Esophagus squamous epithelium (tissue), 5 donors: Measurements from ENCODE around the gene RPL5. TPM values are rescaled to one million over a fixed set of nuclear protein-coding genes. Genes with fewer than 3 reads are reported as not detected.

Experiments used
- DNase-seq: peaks from one replicate; lab custom pipeline; 2025; lab: John Stamatoyannopoulos, UW
- H3K27ac ChIP-seq, 4 donors: fragments of 200-600 bp; sonication (generic); one replicate each; pipeline ENCODE4 v1.5.1; 2016 to 2019; ENCODE audit warnings: mild to moderate bottlenecking in 1 of 4
- H3K27me3 ChIP-seq, 4 donors: fragments of 200-600 bp; sonication (generic); 1 replicate in 3 of 4; 2 replicates in 1 of 4; pipeline versions ENCODE4 v1.5.1 to v1.6.0; 2017 to 2021; ENCODE audit warnings: antibody characterized with exemption in 1 of 4
- H3K36me3 ChIP-seq, 3 donors: fragments of 200-600 bp; sonication (generic); one replicate each; pipeline ENCODE4 v1.5.1; 2016 to 2019
- H3K4me1 ChIP-seq, 3 donors: fragments of 200-600 bp; sonication (generic); one replicate each; pipeline ENCODE4 v1.5.1; 2017 to 2019
- H3K4me3 ChIP-seq, 4 donors: fragments of 200-600 bp; sonication (generic); 1 replicate in 3 of 4; 2 replicates in 1 of 4; pipeline ENCODE4 v1.5.1; 2016 to 2019; ENCODE audit warnings: mild to moderate bottlenecking in 2 of 4, moderate library complexity in 1 of 4
- H3K9me3 ChIP-seq, 3 donors: fragments of 200-600 bp; sonication (generic); one replicate each; pipeline ENCODE4 v1.5.1; 2016 to 2019
- POLR2A ChIP-seq, 4 donors: fragments of 450-650 bp; IDR thresholded peaks; one replicate each; pipeline ENCODE4 v1.6.1; 2017; ENCODE audit warnings: antibody characterized with exemption in 4 of 4, mild to moderate bottlenecking in 4 of 4, moderate library complexity in 3 of 4
- WGBS, 2 donors: methylation state at CpG; one replicate each; pipeline ENCODE4 v1.1.5; 2018; 5-methylcytosine and 5-hydroxymethylcytosine counted together
- intact Hi-C: fragments of 100-400 bp; cut with DNase I; formaldehyde crosslinking; loops from one replicate; pipeline ENCODE4 v1.15.0; 2022
- total RNA-seq, 4 donors: library from RNA; depleted of rRNA; stranded (reverse); fragments of >200 nt; gene quantifications; one replicate each; pipeline ENCODE4 v1.1.0, GENCODE V29; 2016
- TF ChIP-seq, protein P1 (sequence below), 6 experiments: fragments of 450-650 bp in 4 of 6; fragments of 200-600 bp in 2 of 6; sonication (generic) in 2 of 6; IDR thresholded peaks; one replicate each; pipeline ENCODE4 v1.5.1; 2016 to 2019; ENCODE audit warnings: antibody characterized with exemption in 6 of 6, mild to moderate bottlenecking in 4 of 6, moderate library complexity in 4 of 6
- donor health status: DM: yes; HTN: yes; CAD: no.

RPL5 gene
- total RNA-seq, 4 donors from 2014 or later, result 828 to 2,443 (median 1,463) TPM

DNA sequence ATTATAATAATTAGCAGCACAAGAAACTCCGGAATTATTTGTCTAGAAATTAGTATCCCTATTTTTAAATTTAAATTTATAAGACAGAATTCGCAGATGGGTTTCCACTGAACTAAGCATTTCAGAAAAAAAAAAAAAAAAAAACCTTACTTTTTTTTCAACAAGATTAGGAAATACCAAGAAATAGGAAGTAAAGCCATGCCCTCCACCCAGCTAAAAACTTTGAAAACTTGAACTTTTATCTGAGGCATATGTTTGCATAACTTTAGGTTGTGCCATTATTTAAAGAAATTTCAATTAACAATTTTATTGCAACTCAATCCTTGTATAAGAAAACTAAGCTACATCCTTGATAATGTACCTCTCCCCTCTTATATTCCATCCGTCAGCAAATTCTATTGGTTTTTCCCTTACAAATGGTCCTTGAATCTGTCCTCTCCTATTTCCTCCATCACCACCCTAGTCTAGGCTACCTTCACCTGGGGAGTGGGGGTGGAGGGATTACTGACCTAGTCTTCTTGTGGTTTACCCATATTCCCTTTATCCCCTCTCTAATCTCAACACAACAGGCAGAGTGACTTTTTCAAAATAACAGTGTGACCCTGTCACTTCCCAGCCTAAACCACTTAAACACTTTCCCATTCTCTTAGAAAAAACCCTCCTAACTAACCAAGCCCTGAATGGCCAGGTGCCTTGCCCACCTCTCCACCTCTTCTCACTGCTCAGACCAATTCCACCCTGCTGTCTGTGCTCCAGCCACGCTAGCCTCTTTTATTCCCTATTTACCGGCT lies 45.5 kb upstream of the RPL5 start:
- peak overlapping the region in 1 of 4 donors; percentile 93 for H3K4me3 ChIP-seq
- H3K36me3 ChIP-seq, result no peaks in the 10 kb centered on the region
- intact Hi-C loops, result no loop called here
- DNase-seq, result no peak
- TF ChIP-seq, protein P1, sequence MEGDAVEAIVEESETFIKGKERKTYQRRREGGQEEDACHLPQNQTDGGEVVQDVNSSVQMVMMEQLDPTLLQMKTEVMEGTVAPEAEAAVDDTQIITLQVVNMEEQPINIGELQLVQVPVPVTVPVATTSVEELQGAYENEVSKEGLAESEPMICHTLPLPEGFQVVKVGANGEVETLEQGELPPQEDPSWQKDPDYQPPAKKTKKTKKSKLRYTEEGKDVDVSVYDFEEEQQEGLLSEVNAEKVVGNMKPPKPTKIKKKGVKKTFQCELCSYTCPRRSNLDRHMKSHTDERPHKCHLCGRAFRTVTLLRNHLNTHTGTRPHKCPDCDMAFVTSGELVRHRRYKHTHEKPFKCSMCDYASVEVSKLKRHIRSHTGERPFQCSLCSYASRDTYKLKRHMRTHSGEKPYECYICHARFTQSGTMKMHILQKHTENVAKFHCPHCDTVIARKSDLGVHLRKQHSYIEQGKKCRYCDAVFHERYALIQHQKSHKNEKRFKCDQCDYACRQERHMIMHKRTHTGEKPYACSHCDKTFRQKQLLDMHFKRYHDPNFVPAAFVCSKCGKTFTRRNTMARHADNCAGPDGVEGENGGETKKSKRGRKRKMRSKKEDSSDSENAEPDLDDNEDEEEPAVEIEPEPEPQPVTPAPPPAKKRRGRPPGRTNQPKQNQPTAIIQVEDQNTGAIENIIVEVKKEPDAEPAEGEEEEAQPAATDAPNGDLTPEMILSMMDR (IDR thresholded peaks at IDR 0.05), result no peak
- no peak for TF ChIP-seq POLR2A (IDR thresholded peaks at IDR 0.05)
- H3K4me1 ChIP-seq, result peaks cover 0 to 26% (median 0%) of the 10 kb centered on the region in 3 donors
- peak overlapping the region in 1 of 4 donors; percentile 99 for H3K27ac ChIP-seq
- 76 to 81% methylated on average over 5 of the region's 5 CpGs for WGBS, 2 donors
- no peaks in the 10 kb centered on the region for H3K27me3 ChIP-seq
- no peaks in the 10 kb centered on the region for H3K9me3 ChIP-seq

- H3K9me3 ChIP-seq, result no peaks in the 10 kb centered on the region
- H3K27me3 ChIP-seq, result peaks cover 0 to 6% (median 0%) of the 10 kb centered on the region in 4 donors
- no peak for DNase-seq
- H3K27ac ChIP-seq, result no peak overlapping the region
- intact Hi-C loops, result no loop called here
- H3K4me3 ChIP-seq, result no peak overlapping the region
- no peak for TF ChIP-seq POLR2A (IDR thresholded peaks at IDR 0.05)
- TF ChIP-seq, protein P1 (IDR thresholded peaks at IDR 0.05), result no peak
- H3K36me3 ChIP-seq, result no peaks in the 10 kb centered on the region
- H3K4me1 ChIP-seq, result peaks cover 0 to 8% (median 0%) of the 10 kb centered on the region in 3 donors
These were observed 41.8 kb upstream of the RPL5 start for GRCh38 chr1:92790081-92790480.

GRCh38 chr1:92790867-92791266 lies 41.0 kb upstream of the RPL5 start:
- no peak overlapping the region for H3K27ac ChIP-seq
- no peaks in the 10 kb centered on the region for H3K9me3 ChIP-seq
- H3K27me3 ChIP-seq, result peaks cover 0 to 6% (median 0%) of the 10 kb centered on the region in 4 donors
- H3K36me3 ChIP-seq, result no peaks in the 10 kb centered on the region
- DNase-seq, result no peak
- peaks cover 0 to under 1% (median 0%) of the 10 kb centered on the region in 3 donors for H3K4me1 ChIP-seq
- 81 to 91% methylated on average over 2 of the region's 2 CpGs for WGBS, 2 donors
- TF ChIP-seq, protein P1 (IDR thresholded peaks at IDR 0.05), result no peak
- TF ChIP-seq POLR2A (IDR thresholded peaks at IDR 0.05), result no peak
- intact Hi-C loops, result no loop called here
- H3K4me3 ChIP-seq, result no peak overlapping the region

GRCh38 chr1:92791487-92792066 lies 40.3 kb upstream of the RPL5 start:
- Histone ChIP-seq H3K27me3 (peaks cover 0 to 6% (median 0%) of the 10 kb centered on the region in 4 donors), H3K4me3 (no peak overlapping the region), H3K36me3 (no peaks in the 10 kb centered on the region), H3K9me3 (no peaks in the 10 kb centered on the region), H3K4me1 (no peaks in the 10 kb centered on the region), H3K27ac (no peak overlapping the region)
- intact Hi-C loops, result no loop called here
- DNase-seq, result no peak
- 60 to 64% methylated on average over 7 of the region's 7 CpGs for WGBS, 2 donors
- no peak for TF ChIP-seq POLR2A (IDR thresholded peaks at IDR 0.05)
- TF ChIP-seq, protein P1 (IDR thresholded peaks at IDR 0.05), result no peak

DNA sequence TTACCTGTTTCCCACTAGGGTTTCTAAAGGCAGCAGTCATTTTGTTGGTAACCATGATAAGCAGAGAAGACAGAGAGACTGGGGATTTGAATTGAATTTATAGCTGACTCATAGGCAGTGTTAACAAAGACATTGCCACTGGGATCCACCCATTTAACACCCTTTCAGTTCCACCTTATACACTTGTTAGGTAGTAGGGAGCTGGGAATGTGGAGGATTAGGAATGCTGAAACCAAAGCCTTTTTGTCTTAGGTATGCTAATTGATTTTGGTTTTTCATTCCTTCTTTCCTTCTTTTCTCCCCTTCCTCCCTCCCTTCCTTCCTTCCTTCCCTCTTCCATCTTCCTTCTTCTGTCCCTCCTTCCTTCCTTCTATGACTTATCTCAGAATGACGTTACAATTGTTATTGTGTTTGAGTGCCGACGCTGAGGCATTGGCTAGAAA lies 39.5 kb upstream of the RPL5 start:
- Histone ChIP-seq H3K9me3 (no peaks in the 10 kb centered on the region), H3K27me3 (peaks cover 0 to 6% (median 0%) of the 10 kb centered on the region in 4 donors), H3K36me3 (no peaks in the 10 kb centered on the region), H3K27ac (no peak overlapping the region), H3K4me1 (no peaks in the 10 kb centered on the region), H3K4me3 (no peak overlapping the region)
- intact Hi-C loops, result no loop called here
- 35 to 56% methylated on average over 3 of the region's 3 CpGs for WGBS, 2 donors
- DNase-seq, result no peak
- TF ChIP-seq, protein P1 (IDR thresholded peaks at IDR 0.05), result no peak
- TF ChIP-seq POLR2A (IDR thresholded peaks at IDR 0.05), result no peak
